Loucy (cell line): ENCODE data around the gene RNF130.

ENCODE experiments used
- H2AFZ ChIP-seq: fragments of 200-600 bp; sonication (generic); 2 replicates; pipeline ENCODE4 v1.6.0; 2016; ENCODE audit warnings: antibody characterized with exemption, mild to moderate bottlenecking, low read length, moderate library complexity
- H3F3A ChIP-seq: fragments of 200-600 bp; 2 replicates; pipeline ENCODE4 v1.6.0; 2016; ENCODE audit warnings: antibody characterized with exemption, low read depth, mild to moderate bottlenecking
- H3K27me3 ChIP-seq: fragments of 200-600 bp; sonication (generic); 2 replicates; pipeline ENCODE4 v1.6.1; 2014; ENCODE audit warnings: low read length, mild to moderate bottlenecking; ENCODE audit not compliant: insufficient read depth, poor library complexity, severe bottlenecking
- H3K36me3 ChIP-seq: fragments of 200-600 bp; sonication (generic); 2 replicates; pipeline ENCODE4 v1.6.1; 2016; ENCODE audit warnings: low read length; ENCODE audit not compliant: insufficient read depth
- H3K4me1 ChIP-seq: fragments of 200-600 bp; sonication (generic); 2 replicates; pipeline ENCODE4 v1.5.1; 2014; ENCODE audit warnings: low read length, mild to moderate bottlenecking; ENCODE audit not compliant: insufficient read depth, poor library complexity, severe bottlenecking
- H3K4me2 ChIP-seq: fragments of 200-600 bp; sonication (generic); 2 replicates; pipeline ENCODE4 v1.6.0; 2014; ENCODE audit warnings: antibody characterized with exemption, low read length, low read depth, mild to moderate bottlenecking; ENCODE audit not compliant: poor library complexity, severe bottlenecking
- H3K4me3 ChIP-seq: fragments of 200-600 bp; sonication (generic); 2 replicates; pipeline ENCODE4 v1.5.1; 2014; ENCODE audit warnings: low read length, mild to moderate bottlenecking, mixed read lengths; ENCODE audit not compliant: poor library complexity, severe bottlenecking
- H3K79me2 ChIP-seq: fragments of 200-600 bp; sonication (generic); 2 replicates; pipeline ENCODE4 v1.6.1; 2014; ENCODE audit warnings: low read length; ENCODE audit not compliant: insufficient read depth
- H3K9ac ChIP-seq: fragments of 200-600 bp; sonication (generic); 2 replicates; pipeline ENCODE4 v1.6.0; 2014; ENCODE audit warnings: mild to moderate bottlenecking, low read depth, low read length, moderate library complexity; ENCODE audit not compliant: poor library complexity, severe bottlenecking
- H3K9me2 ChIP-seq: fragments of 200-600 bp; sonication (generic); replicated peaks from 2 replicates; pipeline ENCODE4 v1.6.1; 2016; ENCODE audit warnings: low read depth, low read length, mixed read lengths
- H3K9me3 ChIP-seq: fragments of 200-600 bp; sonication (generic); 2 replicates; pipeline ENCODE4 v1.6.1; 2014; ENCODE audit warnings: mild to moderate bottlenecking, antibody characterized with exemption, low read length, low read depth; ENCODE audit not compliant: insufficient read depth
- H4K20me1 ChIP-seq: fragments of 200-600 bp; sonication (generic); 2 replicates; pipeline ENCODE4 v1.6.0; 2014; ENCODE audit warnings: antibody characterized with exemption, low read length, mild to moderate bottlenecking; ENCODE audit not compliant: insufficient read depth, poor library complexity, severe bottlenecking
- EZH2phosphoT487 ChIP-seq: fragments of 200-600 bp; IDR thresholded peaks from 2 replicates; pipeline ENCODE4 v1.6.1; 2018; ENCODE audit warnings: antibody characterized with exemption, mild to moderate bottlenecking, moderate library complexity, borderline replicate concordance
- TF ChIP-seq, protein P1 (sequence below): fragments of 200-600 bp; sonication (generic); conservative IDR thresholded peaks from 2 replicates; pipeline ENCODE4 v1.5.1; 2014; ENCODE audit warnings: mild to moderate bottlenecking, antibody characterized with exemption, low read length

RNF130 gene

DNA sequence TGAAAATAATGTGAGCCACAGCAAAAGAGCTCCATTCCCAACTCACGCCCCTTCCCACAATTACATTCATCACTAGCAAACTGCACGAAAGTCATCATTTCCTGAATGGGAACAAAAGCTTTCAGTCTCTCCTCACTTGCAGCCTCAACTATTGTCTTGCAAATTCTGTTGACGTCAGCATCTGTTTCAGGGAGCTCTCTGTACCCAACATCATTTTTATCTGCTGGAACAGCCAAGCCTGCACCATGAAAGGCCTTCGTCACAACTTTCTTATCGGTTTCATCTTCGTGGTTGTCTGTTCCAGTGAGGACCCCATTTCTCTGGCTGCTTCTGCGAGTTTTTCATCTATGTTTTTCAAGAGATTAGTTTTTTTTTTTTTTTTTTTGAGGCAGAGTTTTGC is 14.3 kb upstream of the RNF130 start:
- no peaks in the 10 kb centered on the region for H3K9me3 ChIP-seq
- no peaks in the 10 kb centered on the region for H3K79me2 ChIP-seq
- H2AFZ ChIP-seq = peak overlapping the region; percentile 70; the same call in 1 of the 2 replicates
- H3F3A ChIP-seq = no peaks in the 10 kb centered on the region
- no peaks in the 10 kb centered on the region for H3K9me2 ChIP-seq
- no peaks in the 10 kb centered on the region for H3K36me3 ChIP-seq
- peak overlapping the region; percentile 43 for H3K4me2 ChIP-seq
- H3K9ac ChIP-seq = no peak overlapping the region
- H3K4me1 ChIP-seq = peaks cover 4% of the 10 kb centered on the region
- no peak for TF ChIP-seq EZH2phosphoT487
- no peak overlapping the region for H3K4me3 ChIP-seq
- H3K27me3 ChIP-seq = no peaks in the 10 kb centered on the region
- H4K20me1 ChIP-seq = no peaks in the 10 kb centered on the region

DNA sequence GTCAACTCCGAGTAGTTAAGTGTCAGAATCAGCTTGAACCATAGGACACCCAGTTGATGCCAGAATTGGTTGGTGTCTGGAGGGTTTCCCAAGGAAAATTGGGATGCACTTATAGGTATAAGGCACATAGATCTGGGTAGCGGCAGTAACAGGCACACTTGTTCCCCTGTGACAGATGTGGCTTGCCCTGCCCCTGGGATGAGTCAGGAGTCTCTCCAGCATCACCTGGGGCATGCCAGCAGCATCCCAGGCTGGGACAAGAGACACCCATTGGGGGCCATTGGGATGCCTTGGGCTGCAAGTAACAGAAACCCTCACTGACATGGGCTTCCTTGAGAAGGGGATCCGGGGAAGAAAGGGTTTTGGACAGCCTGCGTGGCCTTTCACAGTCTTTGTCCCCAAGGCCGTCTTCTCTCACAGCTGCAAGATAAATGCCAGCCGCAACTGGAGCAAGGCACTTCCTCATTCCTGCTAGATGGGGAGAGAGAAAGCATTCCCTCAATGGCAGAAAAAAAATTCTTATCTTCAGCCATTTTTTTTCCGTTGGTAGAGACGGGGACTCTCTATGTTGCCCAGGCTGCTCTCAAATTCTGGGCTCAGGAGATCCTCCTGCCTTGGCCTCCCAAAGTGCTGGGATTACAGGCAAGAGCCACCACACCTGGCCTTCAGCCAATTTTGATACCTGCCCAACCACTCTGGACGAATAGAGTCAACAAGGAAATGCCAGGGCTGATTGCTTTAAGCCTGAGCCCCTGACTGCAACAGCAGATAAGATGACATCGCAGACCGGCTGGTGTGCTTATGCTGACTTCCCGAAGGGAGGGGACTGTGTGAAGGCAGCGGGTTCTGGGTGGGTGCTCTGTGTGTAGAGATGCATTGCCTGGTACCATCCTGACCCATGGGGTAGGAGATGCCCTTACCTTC is 13.3 kb upstream of the RNF130 start:
- no peak overlapping the region for H3K9ac ChIP-seq
- H4K20me1 ChIP-seq = no peaks in the 10 kb centered on the region
- no peaks in the 10 kb centered on the region for H3K9me3 ChIP-seq
- no peaks in the 10 kb centered on the region for H3K79me2 ChIP-seq
- H3K9me2 ChIP-seq = no peaks in the 10 kb centered on the region
- H3K36me3 ChIP-seq = no peaks in the 10 kb centered on the region
- H3K4me1 ChIP-seq = peaks cover 4% of the 10 kb centered on the region
- H3F3A ChIP-seq = no peaks in the 10 kb centered on the region
- no peaks in the 10 kb centered on the region for H3K27me3 ChIP-seq
- no peak overlapping the region for H2AFZ ChIP-seq
- TF ChIP-seq, protein P1, sequence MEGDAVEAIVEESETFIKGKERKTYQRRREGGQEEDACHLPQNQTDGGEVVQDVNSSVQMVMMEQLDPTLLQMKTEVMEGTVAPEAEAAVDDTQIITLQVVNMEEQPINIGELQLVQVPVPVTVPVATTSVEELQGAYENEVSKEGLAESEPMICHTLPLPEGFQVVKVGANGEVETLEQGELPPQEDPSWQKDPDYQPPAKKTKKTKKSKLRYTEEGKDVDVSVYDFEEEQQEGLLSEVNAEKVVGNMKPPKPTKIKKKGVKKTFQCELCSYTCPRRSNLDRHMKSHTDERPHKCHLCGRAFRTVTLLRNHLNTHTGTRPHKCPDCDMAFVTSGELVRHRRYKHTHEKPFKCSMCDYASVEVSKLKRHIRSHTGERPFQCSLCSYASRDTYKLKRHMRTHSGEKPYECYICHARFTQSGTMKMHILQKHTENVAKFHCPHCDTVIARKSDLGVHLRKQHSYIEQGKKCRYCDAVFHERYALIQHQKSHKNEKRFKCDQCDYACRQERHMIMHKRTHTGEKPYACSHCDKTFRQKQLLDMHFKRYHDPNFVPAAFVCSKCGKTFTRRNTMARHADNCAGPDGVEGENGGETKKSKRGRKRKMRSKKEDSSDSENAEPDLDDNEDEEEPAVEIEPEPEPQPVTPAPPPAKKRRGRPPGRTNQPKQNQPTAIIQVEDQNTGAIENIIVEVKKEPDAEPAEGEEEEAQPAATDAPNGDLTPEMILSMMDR = no peak
- TF ChIP-seq EZH2phosphoT487 = no peak
- H3K4me2 ChIP-seq = no peak overlapping the region
- H3K4me3 ChIP-seq = no peak overlapping the region

DNA sequence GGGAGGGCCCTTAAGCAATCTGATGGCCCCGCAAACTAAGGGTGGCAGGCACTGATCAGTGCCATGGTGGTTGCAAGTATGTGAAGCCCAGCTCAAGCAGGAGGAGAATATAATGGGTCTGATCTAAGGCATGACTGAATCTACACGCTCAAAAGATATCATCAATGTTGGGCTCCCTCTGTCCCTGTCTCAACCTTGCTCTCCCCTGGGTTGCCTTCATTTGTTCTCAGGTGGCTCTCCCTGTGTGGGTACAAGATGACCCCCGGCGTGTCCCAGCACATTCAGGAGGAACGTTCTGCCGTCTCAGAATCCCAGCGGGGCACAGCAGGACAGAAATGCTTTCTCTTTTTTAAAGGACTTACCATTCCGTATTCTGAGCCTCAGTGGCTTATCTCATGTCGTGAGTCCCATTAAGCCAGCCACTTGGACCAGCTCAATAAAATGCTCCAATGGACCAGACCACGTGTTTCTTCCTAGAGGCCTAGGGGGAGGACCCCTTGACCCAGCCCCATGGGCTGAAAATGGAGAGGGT is 12.0 kb upstream of the RNF130 start:
- no peaks in the 10 kb centered on the region for H3K79me2 ChIP-seq
- H3K27me3 ChIP-seq = no peaks in the 10 kb centered on the region
- H3K9ac ChIP-seq = no peak overlapping the region
- H3K4me2 ChIP-seq = no peak overlapping the region
- H3K4me3 ChIP-seq = no peak overlapping the region
- H2AFZ ChIP-seq = no peak overlapping the region
- H3K9me3 ChIP-seq = no peaks in the 10 kb centered on the region
- H3K9me2 ChIP-seq = no peaks in the 10 kb centered on the region
- H3K36me3 ChIP-seq = no peaks in the 10 kb centered on the region
- H3K4me1 ChIP-seq = peaks cover 4% of the 10 kb centered on the region
- H4K20me1 ChIP-seq = no peaks in the 10 kb centered on the region
- H3F3A ChIP-seq = no peaks in the 10 kb centered on the region
- TF ChIP-seq, protein P1 = no peak
